Calu3 (cell line): ENCODE measurements around the gene WDR36. TPM values are rescaled to one million over a fixed set of nuclear protein-coding genes. Genes with fewer than 3 reads are reported as not detected.

Experiments used
- BruUV-seq: library from RNA; stranded (reverse); fragments of 400-500 nt; replicated peaks from 2 replicates; lab custom pipeline; 2021; lab: Mats Ljungman, UMichigan
- CTCF ChIA-PET: fragments of 300-600 bp; sonication (Branson Sonifier 250); formaldehyde crosslinking; loops from one replicate; lab custom pipeline; 2022; ENCODE audit warnings: antibody characterized with exemption; lab: Charles Lee
- DNase-seq: peaks from one replicate; pipeline ENCODE4 v3.0.0; 2022
- H3K27ac Mint-ChIP-seq: one replicate; pipeline ENCODE4 v1.8.0; 2022; ENCODE audit warnings: mixed read lengths; ENCODE audit not compliant: unreplicated experiment
- H3K27me3 Mint-ChIP-seq: one replicate; pipeline ENCODE4 v1.8.0; 2022; ENCODE audit warnings: mixed read lengths; ENCODE audit not compliant: unreplicated experiment
- H3K36me3 Mint-ChIP-seq: one replicate; pipeline ENCODE4 v1.8.0; 2022; ENCODE audit warnings: mild to moderate bottlenecking, moderate library complexity, mixed read lengths; ENCODE audit not compliant: insufficient read depth, unreplicated experiment
- H3K4me1 Mint-ChIP-seq: one replicate; pipeline ENCODE4 v1.8.0; 2022; ENCODE audit warnings: mild to moderate bottlenecking, low read depth, mixed read lengths; ENCODE audit not compliant: unreplicated experiment
- H3K4me3 Mint-ChIP-seq: one replicate; pipeline ENCODE4 v1.8.0; 2022; ENCODE audit warnings: mild to moderate bottlenecking, low read depth, moderate library complexity, mixed read lengths; ENCODE audit not compliant: unreplicated experiment
- H3K9me3 Mint-ChIP-seq: one replicate; pipeline ENCODE4 v1.8.0; 2022; ENCODE audit warnings: low read depth, mixed read lengths; ENCODE audit not compliant: unreplicated experiment
- CTCF ChIP-seq: fragments of 200-600 bp; IDR thresholded peaks from one replicate; pipeline ENCODE4 v1.8.0; 2022; ENCODE audit warnings: antibody characterized with exemption; ENCODE audit not compliant: unreplicated experiment
- intact Hi-C: fragments of 100-400 bp; cut with micrococcal nuclease; formaldehyde crosslinking; loops from one replicate; pipeline ENCODE4 v1.10.0; 2022; ENCODE audit not compliant: unreplicated experiment
- total RNA-seq: library from RNA; stranded (reverse); gene quantifications from 2 replicates; pipeline ENCODE4 v1.2.3, GENCODE V29; 2022

WDR36 gene
- total RNA-seq, 1 experiment from 2014 or later, result 48.7 TPM

DNA sequence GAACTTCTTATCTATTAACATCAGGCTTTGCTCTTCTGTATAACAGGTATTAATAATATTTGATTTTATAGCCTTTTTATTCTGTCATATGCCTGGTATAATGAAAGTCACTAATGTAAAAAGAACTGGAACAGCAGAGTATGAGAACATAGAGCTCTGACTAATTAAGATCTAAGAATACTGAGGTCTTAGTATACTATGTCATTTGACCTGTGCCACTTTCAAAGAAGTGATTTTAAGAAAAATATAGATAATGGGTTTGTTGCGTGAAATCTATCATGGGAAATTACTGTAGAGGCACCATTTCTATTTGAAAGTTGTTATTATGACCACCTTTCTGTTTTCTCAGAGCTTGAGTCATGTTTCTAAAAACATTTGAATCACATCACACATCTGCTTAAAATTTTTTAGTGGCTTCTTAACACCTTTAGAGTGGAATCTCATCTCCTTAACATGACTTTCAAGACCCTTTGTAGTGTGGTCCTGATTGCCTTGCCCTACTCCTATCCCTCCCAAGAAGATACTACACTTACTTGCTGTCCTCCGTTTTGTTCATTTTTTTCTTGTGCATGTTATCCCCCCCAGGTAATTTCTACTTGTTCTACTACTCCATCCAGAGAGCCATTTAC lies 14.3 kb downstream of the WDR36 start:
- no peaks in the 10 kb centered on the region for H3K9me3 Mint-ChIP-seq
- no peak for DNase-seq
- H3K36me3 Mint-ChIP-seq, result peaks cover 40% of the 10 kb centered on the region
- intact Hi-C loops, result no loop called here
- TF ChIP-seq CTCF, result no peak
- no TSS peak for BruUV-seq
- no peaks in the 10 kb centered on the region for H3K4me1 Mint-ChIP-seq
- no peak overlapping the region for H3K4me3 Mint-ChIP-seq
- CTCF ChIA-PET, result no interaction called here
- H3K27ac Mint-ChIP-seq, result no peak overlapping the region
- H3K27me3 Mint-ChIP-seq, result no peaks in the 10 kb centered on the region

DNA sequence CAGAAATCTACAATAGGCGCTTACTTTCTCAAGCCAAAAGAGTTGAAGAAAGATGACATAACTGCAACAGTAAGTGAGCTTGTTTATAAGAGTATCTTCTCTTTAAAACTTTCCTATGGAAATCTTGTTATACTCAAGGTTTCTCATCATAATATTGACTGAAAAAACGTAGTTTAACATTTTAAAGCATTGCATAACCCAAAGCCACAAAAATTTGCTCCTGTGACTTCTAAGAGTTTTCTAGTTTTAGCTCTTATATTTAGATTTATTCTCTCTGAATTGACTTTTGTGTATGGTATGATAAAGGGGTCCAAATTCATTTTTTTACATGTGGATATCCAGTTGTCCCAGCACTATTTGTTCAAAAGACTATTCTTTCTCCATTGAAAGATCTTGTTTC lies 15.2 kb downstream of the WDR36 start:
- BruUV-seq, result no TSS peak
- CTCF ChIA-PET, result no interaction called here

DNA sequence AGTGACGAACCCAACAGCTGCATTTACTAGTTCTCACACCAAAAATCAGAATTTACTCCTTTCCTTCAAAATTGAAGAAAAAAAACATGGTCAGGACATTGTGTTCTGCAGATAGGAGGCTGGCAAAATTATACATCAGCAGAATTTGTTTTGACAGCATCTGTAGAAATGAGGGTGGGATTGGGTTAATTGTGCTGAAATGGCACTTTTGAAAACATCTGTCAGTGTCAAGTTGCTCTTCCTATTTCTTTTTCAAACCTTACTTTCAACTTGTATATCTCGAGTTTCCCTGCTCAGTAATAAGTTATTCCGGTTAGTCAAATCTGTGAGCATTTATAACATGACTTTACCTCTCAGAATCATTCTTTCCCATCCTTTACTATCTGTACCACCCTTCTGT lies 19.8 kb downstream of the WDR36 start:
- TF ChIP-seq CTCF, result no peak
- Mint-ChIP-seq H3K4me1 (no peaks in the 10 kb centered on the region), H3K36me3 (peaks cover 23% of the 10 kb centered on the region), H3K4me3 (no peak overlapping the region), H3K27me3 (no peaks in the 10 kb centered on the region), H3K9me3 (no peaks in the 10 kb centered on the region), H3K27ac (no peak overlapping the region)
- intact Hi-C loops, result no loop called here
- CTCF ChIA-PET, result interaction anchor here (0.5 kb wide), 1 partner anchor 20 kb away, joined by 6 read pairs; no protein-coding TSS in a partner anchor
- no peak for DNase-seq
- BruUV-seq, result no TSS peak

More for the DNA sequence above, 15.2 kb downstream of the WDR36 start:
- H3K4me3 Mint-ChIP-seq, result no peak overlapping the region
- DNase-seq, result no peak
- no peak overlapping the region for H3K27ac Mint-ChIP-seq
- no peaks in the 10 kb centered on the region for H3K27me3 Mint-ChIP-seq
- H3K36me3 Mint-ChIP-seq, result peaks cover 42% of the 10 kb centered on the region
- intact Hi-C loops, result no loop called here
- no peak for TF ChIP-seq CTCF
- no peaks in the 10 kb centered on the region for H3K4me1 Mint-ChIP-seq
- no peaks in the 10 kb centered on the region for H3K9me3 Mint-ChIP-seq

GRCh38 chr5:111113678-111114077 lies 21.5 kb downstream of the WDR36 start:
- DNase-seq, result no peak
- Mint-ChIP-seq H3K36me3 (peaks cover 18% of the 10 kb centered on the region), H3K27me3 (no peaks in the 10 kb centered on the region), H3K4me1 (no peaks in the 10 kb centered on the region), H3K9me3 (no peaks in the 10 kb centered on the region), H3K27ac (no peak overlapping the region), H3K4me3 (no peak overlapping the region)
- intact Hi-C loops, result no loop called here
- no TSS peak for BruUV-seq
- no peak for TF ChIP-seq CTCF
- CTCF ChIA-PET, result no interaction called here
